Neural progenitor cell (in vitro differentiated cells): ENCODE results near the gene FAM3C. TPM values are rescaled to one million over a fixed set of nuclear protein-coding genes. Genes with fewer than 3 reads are reported as not detected.

Source experiments
- DNase-seq: peaks from one replicate; pipeline ENCODE4 v3.0.0-alpha.2; 2016; ENCODE audit warnings: low spot score
- H2AFZ ChIP-seq: fragments of 200-600 bp; sonication (generic); replicated peaks from 2 replicates; pipeline ENCODE4 v1.6.1; 2016; ENCODE audit warnings: antibody characterized with exemption
- H3F3A ChIP-seq: fragments of 200-600 bp; sonication (generic); 2 replicates; pipeline ENCODE4 v1.6.1; 2016; ENCODE audit warnings: antibody characterized with exemption, low read depth
- H3K27ac ChIP-seq: fragments of 200-600 bp; sonication (generic); 2 replicates; pipeline ENCODE4 v1.5.1; 2016; ENCODE audit warnings: mild to moderate bottlenecking
- H3K27me3 ChIP-seq: fragments of 200-600 bp; sonication (generic); 2 replicates; pipeline ENCODE4 v1.6.1; 2016; ENCODE audit warnings: mild to moderate bottlenecking, moderate library complexity
- H3K36me3 ChIP-seq: fragments of 200-600 bp; sonication (generic); 2 replicates; pipeline ENCODE4 v1.5.1; 2016
- H3K4me1 ChIP-seq: fragments of 200-600 bp; sonication (generic); 2 replicates; pipeline ENCODE4 v1.6.1; 2016; ENCODE audit warnings: mixed run types
- H3K4me2 ChIP-seq: fragments of 200-600 bp; sonication (generic); 2 replicates; pipeline ENCODE4 v1.6.1; 2016
- H3K4me3 ChIP-seq: fragments of 200-600 bp; sonication (generic); 2 replicates; pipeline ENCODE4 v1.5.1; 2016
- H3K79me2 ChIP-seq: fragments of 200-600 bp; sonication (generic); 2 replicates; pipeline ENCODE4 v1.6.1; 2016; ENCODE audit warnings: low read depth
- H3K9ac ChIP-seq: fragments of 200-600 bp; sonication (generic); 2 replicates; pipeline ENCODE4 v1.6.1; 2016
- H3K9me3 ChIP-seq: fragments of 200-600 bp; sonication (generic); 2 replicates; pipeline ENCODE4 v1.5.1; 2016; ENCODE audit warnings: low read depth
- H4K20me1 ChIP-seq: fragments of 200-600 bp; sonication (generic); 2 replicates; pipeline ENCODE4 v1.6.1; 2016; ENCODE audit warnings: low read depth
- H3K27ac Mint-ChIP-seq: 3 replicates; pipeline ENCODE4 v1.8.0; 2021; ENCODE audit warnings: mixed read lengths
- H3K27me3 Mint-ChIP-seq: 2 replicates; pipeline ENCODE4 v1.8.0; 2022; ENCODE audit warnings: low read depth, mild to moderate bottlenecking, inconsistent platforms, moderate library complexity, mixed read lengths; ENCODE audit not compliant: insufficient read depth
- H3K36me3 Mint-ChIP-seq: 3 replicates; pipeline ENCODE4 v1.8.0; 2021; ENCODE audit warnings: mixed read lengths
- H3K4me1 Mint-ChIP-seq: 3 replicates; pipeline ENCODE4 v1.8.0; 2021; ENCODE audit warnings: mixed read lengths
- H3K4me3 Mint-ChIP-seq: 3 replicates; pipeline ENCODE4 v1.8.0; 2021; ENCODE audit warnings: mild to moderate bottlenecking, moderate library complexity, mixed read lengths
- H3K9me3 Mint-ChIP-seq: 3 replicates; pipeline ENCODE4 v1.8.0; 2020; ENCODE audit warnings: mixed read lengths
- CTCF ChIP-seq: fragments of 200-600 bp; sonication (generic); IDR thresholded peaks from 2 replicates; pipeline ENCODE4 v1.5.1; 2017; ENCODE audit warnings: antibody characterized with exemption, mild to moderate bottlenecking
- EZH2 ChIP-seq: fragments of 200-600 bp; sonication (generic); IDR thresholded peaks from 2 replicates; pipeline ENCODE4 v1.6.1; 2017; ENCODE audit warnings: antibody characterized with exemption, mild to moderate bottlenecking, moderate library complexity
- EZH2phosphoT487 ChIP-seq: fragments of 200-600 bp; sonication (generic); IDR thresholded peaks from 2 replicates; pipeline ENCODE4 v1.6.1; 2017; ENCODE audit warnings: antibody characterized with exemption
- total RNA-seq: library from RNA; depleted of rRNA; stranded (reverse); fragments of >200 nt; gene quantifications from 2 replicates; pipeline ENCODE4 v1.2.3, GENCODE V29; 2015; ENCODE audit warnings: low replicate concordance

Gene FAM3C
- total RNA-seq, 1 donor from 2014 or later, result 96.7 TPM

GRCh38 chr7:121355574-121355973 is 40.5 kb downstream of the FAM3C start:
- H3K4me1 ChIP-seq, result no peaks in the 10 kb centered on the region
- TF ChIP-seq EZH2phosphoT487, result no peak
- TF ChIP-seq CTCF, result no peak
- no peak for TF ChIP-seq EZH2
- Mint-ChIP-seq H3K27ac (no peak overlapping the region), H3K9me3 (no peaks in the 10 kb centered on the region), H3K36me3 (peaks cover 30% of the 10 kb centered on the region), H3K27me3 (no peaks in the 10 kb centered on the region), H3K4me1 (no peaks in the 10 kb centered on the region), H3K4me3 (no peak overlapping the region)
- no peak overlapping the region for H2AFZ ChIP-seq
- peaks cover 46% of the 10 kb centered on the region for H3K36me3 ChIP-seq
- H3K27ac ChIP-seq, result no peak overlapping the region
- no peaks in the 10 kb centered on the region for H3K9me3 ChIP-seq
- no peaks in the 10 kb centered on the region for H4K20me1 ChIP-seq
- no peaks in the 10 kb centered on the region for H3F3A ChIP-seq
- H3K79me2 ChIP-seq, result no peaks in the 10 kb centered on the region
- DNase-seq, result no peak
- no peaks in the 10 kb centered on the region for H3K27me3 ChIP-seq
- no peak overlapping the region for H3K4me3 ChIP-seq
- H3K9ac ChIP-seq, result no peak overlapping the region
- H3K4me2 ChIP-seq, result no peak overlapping the region

GRCh38 chr7:121352323-121352722 is 43.8 kb downstream of the FAM3C start:
- no peak for TF ChIP-seq CTCF
- TF ChIP-seq EZH2, result no peak
- TF ChIP-seq EZH2phosphoT487, result no peak
- no peak overlapping the region for H3K4me3 Mint-ChIP-seq
- DNase-seq, result no peak
- Histone ChIP-seq H3K27ac (no peak overlapping the region), H3K79me2 (no peaks in the 10 kb centered on the region), H3K4me3 (no peak overlapping the region), H3K4me2 (no peak overlapping the region), H3F3A (no peaks in the 10 kb centered on the region), H3K9ac (no peak overlapping the region), H3K27me3 (no peaks in the 10 kb centered on the region), H3K36me3 (peaks cover 23% of the 10 kb centered on the region), H2AFZ (no peak overlapping the region), H3K9me3 (no peaks in the 10 kb centered on the region), H4K20me1 (no peaks in the 10 kb centered on the region), H3K4me1 (no peaks in the 10 kb centered on the region)
- peaks cover 27% of the 10 kb centered on the region for H3K36me3 Mint-ChIP-seq
- no peak overlapping the region for H3K27ac Mint-ChIP-seq
- H3K4me1 Mint-ChIP-seq, result peaks cover 3% of the 10 kb centered on the region
- H3K9me3 Mint-ChIP-seq, result no peaks in the 10 kb centered on the region
- H3K27me3 Mint-ChIP-seq, result no peaks in the 10 kb centered on the region

- Mint-ChIP-seq H3K36me3 (peaks cover 26% of the 10 kb centered on the region), H3K4me1 (peaks cover 5% of the 10 kb centered on the region), H3K4me3 (no peak overlapping the region), H3K27me3 (no peaks in the 10 kb centered on the region), H3K27ac (no peak overlapping the region), H3K9me3 (no peaks in the 10 kb centered on the region)
- Histone ChIP-seq H4K20me1 (no peaks in the 10 kb centered on the region), H3K4me1 (no peaks in the 10 kb centered on the region), H2AFZ (no peak overlapping the region), H3K27me3 (no peaks in the 10 kb centered on the region), H3K4me3 (no peak overlapping the region), H3K36me3 (peaks cover 23% of the 10 kb centered on the region), H3K27ac (no peak overlapping the region), H3K9ac (no peak overlapping the region), H3K4me2 (no peak overlapping the region), H3K9me3 (no peaks in the 10 kb centered on the region), H3K79me2 (no peaks in the 10 kb centered on the region), H3F3A (no peaks in the 10 kb centered on the region)
- DNase-seq, result no peak
- TF ChIP-seq EZH2phosphoT487 (no peak), CTCF (peak; percentile 22), EZH2 (no peak)
Measured at GRCh38 chr7:121351682-121352081, 44.4 kb downstream of the FAM3C start.
